IPS DF 4.7 (cell line): Measurements from ENCODE around the gene ANKRD53.

Experiments
- DNase-seq: peaks from one replicate; pipeline ENCODE4 v3.0.0-alpha.2; 2013; ENCODE audit warnings: low spot score; ENCODE audit errors: extremely low read depth

Gene ANKRD53

DNA sequence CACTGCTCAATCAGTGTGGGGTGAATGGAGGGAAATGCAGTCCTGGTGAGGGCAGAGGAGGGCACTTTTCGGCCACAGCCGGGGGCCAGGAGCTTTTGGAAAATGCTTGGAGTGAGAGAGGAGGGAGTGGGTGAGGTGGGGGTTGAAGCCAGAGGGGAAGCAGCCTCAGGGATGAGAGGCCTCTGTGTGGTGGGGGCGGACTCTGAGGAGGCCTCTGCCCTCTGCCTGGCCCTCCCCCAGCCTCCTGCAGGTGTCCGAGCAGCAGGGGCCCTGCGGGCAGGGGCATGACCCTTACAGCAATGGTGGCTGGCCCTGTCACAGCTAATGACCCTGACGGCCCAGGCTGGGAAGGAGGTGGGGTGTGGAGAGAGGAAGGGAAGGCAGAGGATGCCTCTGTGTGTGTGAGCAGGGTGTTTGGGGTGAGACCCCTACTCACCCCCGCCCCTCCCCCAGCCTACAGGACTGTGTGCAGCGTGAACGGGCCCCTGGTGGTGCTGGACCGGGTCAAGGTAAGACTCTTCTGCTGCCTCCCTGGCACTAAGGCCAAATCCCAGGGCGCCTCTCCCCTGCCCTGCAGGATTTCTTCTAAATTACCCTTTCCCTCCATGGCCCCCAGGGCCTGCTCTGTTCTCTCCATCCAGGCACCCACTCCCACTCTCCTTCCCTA, 35.1 kb upstream of the ANKRD53 start:
- DNase-seq = no peak

- no peak for DNase-seq
These were observed 34.2 kb upstream of the ANKRD53 start for GRCh38 chr2:70944111-70944690.

- no peak for DNase-seq
These were observed 31.5 kb upstream of the ANKRD53 start for GRCh38 chr2:70946832-70947442.

DNA sequence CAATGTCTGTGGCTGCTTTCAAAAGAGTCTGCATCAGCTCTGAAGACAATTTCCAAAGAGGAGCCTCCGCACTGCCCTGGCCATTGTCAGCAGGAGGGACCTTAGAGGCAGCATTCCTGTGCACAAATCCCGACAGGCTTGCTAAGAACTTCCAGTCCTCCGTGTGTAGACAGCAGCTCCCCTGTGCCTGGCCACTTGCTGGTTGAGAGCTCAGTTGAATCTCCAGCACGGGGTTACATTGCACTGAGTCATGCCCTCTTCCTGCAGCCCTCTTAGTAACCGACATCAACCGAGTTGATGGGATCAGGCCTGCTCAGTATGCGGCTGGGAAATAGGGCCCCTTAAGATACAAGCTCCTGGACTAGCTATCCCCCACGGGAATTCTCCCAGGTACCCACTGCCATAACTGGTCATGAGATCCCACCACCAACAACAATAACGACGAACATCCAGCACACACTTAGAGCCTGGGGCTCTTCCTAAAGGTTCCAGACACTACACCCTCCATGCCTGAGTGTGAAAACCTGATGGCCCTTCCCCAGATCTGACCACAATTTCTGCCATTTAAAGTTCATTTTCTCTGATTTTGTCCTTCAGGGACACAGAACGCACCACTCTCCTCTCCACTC, 30.8 kb upstream of the ANKRD53 start:
- no peak for DNase-seq

- DNase-seq = no peak
These were observed 30.0 kb upstream of the ANKRD53 start for GRCh38 chr2:70948337-70949003.

GRCh38 chr2:70949086-70949485, 29.3 kb upstream of the ANKRD53 start:
- no peak for DNase-seq

GRCh38 chr2:70954886-70955285, 23.5 kb upstream of the ANKRD53 start:
- DNase-seq = no peak

DNA sequence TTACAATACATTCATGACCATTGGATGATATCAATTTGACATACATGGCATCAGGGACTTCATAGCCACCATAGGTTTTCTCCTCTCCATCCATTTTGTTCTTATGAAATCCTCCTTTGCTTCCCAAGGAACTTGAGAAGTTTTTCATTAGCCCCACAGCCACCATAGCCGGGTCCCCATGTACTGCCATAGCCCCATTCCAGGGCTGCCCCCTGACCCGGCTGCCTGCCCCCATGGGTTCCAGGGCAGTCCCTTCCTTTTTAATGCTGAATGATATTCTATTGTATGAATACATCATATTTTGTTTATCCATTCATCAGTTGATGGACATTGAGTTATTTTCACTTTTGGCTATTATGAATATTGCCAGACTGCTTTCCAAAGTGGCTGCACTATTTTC, 22.3 kb upstream of the ANKRD53 start:
- no peak for DNase-seq

DNA sequence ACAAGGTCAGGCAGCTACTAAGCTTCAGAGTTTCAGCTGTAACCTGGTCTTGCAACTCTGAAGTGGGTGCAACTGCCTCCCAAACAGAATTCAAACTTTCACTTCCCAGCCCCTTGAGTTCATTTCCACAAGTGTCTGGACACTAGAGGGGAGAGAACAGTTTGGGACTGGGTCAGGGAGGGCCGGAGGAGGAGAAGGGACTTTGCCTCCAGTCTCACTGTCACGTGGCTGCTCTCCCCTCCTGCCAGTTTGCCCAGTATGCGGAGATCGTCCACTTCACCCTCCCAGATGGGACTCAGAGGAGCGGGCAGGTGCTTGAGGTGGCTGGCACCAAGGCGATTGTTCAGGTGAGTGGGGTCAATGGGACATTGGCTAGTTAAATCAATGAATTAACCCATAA, 20.6 kb upstream of the ANKRD53 start:
- DNase-seq = no peak

DNA sequence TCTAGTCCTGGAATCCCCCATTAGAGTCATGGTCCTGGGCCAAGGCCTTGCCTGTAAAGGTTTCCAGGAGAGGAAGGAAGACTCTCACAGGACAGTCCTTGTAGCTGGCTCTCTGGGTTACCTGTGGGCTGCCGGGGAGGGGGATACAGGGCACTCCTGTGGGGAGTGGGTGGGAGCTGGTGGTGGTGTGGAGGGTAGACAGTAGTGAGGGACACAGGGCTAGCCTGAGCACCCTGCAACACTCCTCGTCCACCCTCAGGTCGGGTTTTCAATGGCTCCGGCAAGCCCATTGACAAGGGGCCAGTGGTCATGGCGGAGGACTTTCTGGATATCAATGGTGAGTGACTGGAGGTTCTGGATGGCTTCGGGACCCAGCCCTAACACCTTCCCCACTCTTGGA, 19.7 kb upstream of the ANKRD53 start:
- no peak for DNase-seq

GRCh38 chr2:70959271-70959761, 19.1 kb upstream of the ANKRD53 start:
- DNase-seq = no peak

GRCh38 chr2:70959851-70960832, 18.3 kb upstream of the ANKRD53 start:
- DNase-seq = no peak

DNA sequence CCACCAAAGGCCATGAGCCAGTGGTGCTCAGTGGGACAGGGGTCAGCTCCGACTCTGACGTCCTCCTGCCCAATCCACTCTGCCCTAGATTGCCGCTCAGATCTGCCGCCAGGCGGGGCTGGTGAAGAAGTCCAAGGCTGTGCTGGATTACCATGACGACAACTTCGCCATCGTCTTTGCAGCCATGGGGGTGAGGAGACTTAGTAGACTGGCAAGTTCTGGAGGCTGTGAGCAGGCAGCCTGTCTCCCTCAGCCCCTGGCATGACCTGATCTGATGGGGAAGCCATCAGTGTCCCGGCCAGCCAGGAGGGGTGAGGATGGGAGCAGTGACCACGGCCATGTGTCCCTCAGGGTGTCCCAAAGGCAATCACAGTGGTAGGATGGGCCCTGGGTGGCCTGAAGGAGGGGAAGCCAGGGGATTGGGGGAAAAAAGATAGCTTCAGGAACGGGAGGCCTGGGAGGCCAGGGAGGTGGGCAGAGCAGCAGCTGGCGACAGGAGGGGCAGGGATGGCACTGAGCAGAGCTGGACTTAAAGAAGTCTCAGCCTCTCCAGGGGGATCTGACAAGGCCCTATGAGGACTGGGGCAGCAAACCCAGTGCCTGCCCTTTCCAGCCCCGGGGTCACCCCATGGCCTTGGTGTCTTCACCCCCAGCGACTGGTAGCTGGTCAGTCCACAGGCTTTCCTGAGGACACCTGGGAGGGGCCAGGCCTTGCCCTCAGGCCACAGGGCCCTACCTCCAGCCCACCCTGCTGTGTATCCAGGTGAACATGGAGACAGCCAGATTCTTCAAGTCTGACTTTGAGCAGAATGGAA, 17.4 kb upstream of the ANKRD53 start:
- no peak for DNase-seq

- no peak for DNase-seq
These were observed 16.8 kb upstream of the ANKRD53 start for GRCh38 chr2:70961648-70961994.

- no peak for DNase-seq
These were observed 16.1 kb upstream of the ANKRD53 start for GRCh38 chr2:70962211-70962884.

GRCh38 chr2:70962885-70963878, 15.2 kb upstream of the ANKRD53 start:
- no peak for DNase-seq

DNA sequence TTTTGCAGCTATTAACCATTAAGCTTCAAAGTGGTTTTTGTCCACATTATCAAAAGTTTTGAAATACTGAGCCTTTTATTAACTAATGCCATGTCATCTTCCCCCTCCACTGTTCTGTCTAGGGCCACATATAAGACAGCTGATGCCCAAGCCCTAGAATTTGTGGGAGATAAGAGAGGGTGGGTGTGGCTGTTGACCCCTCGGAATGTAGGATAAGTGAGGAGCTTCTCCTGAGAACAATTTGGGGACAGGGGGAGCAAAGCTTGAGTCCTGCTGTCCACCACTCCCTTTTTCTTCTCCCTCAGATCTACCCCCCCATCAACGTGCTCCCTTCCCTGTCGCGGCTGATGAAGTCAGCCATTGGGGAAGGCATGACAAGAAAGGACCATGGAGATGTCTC, 14.3 kb upstream of the ANKRD53 start:
- no peak for DNase-seq
